Fibroblast of skin of abdomen (primary cell): ENCODE results near the gene TK1.

Source experiments
- DNase-seq: peaks from one replicate; pipeline ENCODE4 v3.0.0-alpha.2; 2013

TK1 gene

GRCh38 chr17:78133179-78133951, 53.5 kb downstream of the TK1 start:
- no peak for DNase-seq

- no peak for DNase-seq
Measured at GRCh38 chr17:78132767-78133178, 54.1 kb downstream of the TK1 start.

GRCh38 chr17:78132084-78132676, 54.7 kb downstream of the TK1 start:
- DNase-seq = no peak

GRCh38 chr17:78131172-78132083, 55.4 kb downstream of the TK1 start:
- no peak for DNase-seq

GRCh38 chr17:78130437-78131101, 56.3 kb downstream of the TK1 start, which contains the start of gene TMC8:
TMC8 (plus strand) TSS chr17:78130771; CDS start chr17:78131589, 818 bp downstream.
- no peak for DNase-seq

- DNase-seq = no peak
Measured at GRCh38 chr17:78130090-78130436, 56.8 kb downstream of the TK1 start.

- no peak for DNase-seq
Measured at GRCh38 chr17:78129351-78130089, 57.3 kb downstream of the TK1 start.

GRCh38 chr17:78128551-78129350, 58.1 kb downstream of the TK1 start, which contains the start of gene TMC6:
TMC6 (minus strand) TSS chr17:78128755; CDS start chr17:78126832, 1,923 bp downstream.
- no peak for DNase-seq

- DNase-seq = no peak
Measured at GRCh38 chr17:78127888-78128550, 58.8 kb downstream of the TK1 start.

GRCh38 chr17:78127239-78127887, 59.5 kb downstream of the TK1 start:
- no peak for DNase-seq

- DNase-seq = no peak
Measured at GRCh38 chr17:78126895-78127238, 60.0 kb downstream of the TK1 start.

GRCh38 chr17:78125976-78126894, 60.6 kb downstream of the TK1 start:
- no peak for DNase-seq

- DNase-seq = no peak
Measured at GRCh38 chr17:78125138-78125913, 61.5 kb downstream of the TK1 start.

- no peak for DNase-seq
Measured at GRCh38 chr17:78124836-78125137, 62.1 kb downstream of the TK1 start.
